HG02763 (cell line): Measurements from ENCODE around the gene HOXC5.
"Not testable (repeated sequence)": the region's sequence is repeated elsewhere in the genome, so short reads cannot be mapped to it uniquely, and the experiment has no call there.

Source experiments
- ATAC-seq: cut with Tn5 transposase; IDR thresholded peaks from one replicate; pipeline ENCODE4 v1.9.1; 2021; ENCODE audit warnings: mild to moderate bottlenecking, moderate library complexity; ENCODE audit not compliant: unreplicated experiment

Gene HOXC5

DNA sequence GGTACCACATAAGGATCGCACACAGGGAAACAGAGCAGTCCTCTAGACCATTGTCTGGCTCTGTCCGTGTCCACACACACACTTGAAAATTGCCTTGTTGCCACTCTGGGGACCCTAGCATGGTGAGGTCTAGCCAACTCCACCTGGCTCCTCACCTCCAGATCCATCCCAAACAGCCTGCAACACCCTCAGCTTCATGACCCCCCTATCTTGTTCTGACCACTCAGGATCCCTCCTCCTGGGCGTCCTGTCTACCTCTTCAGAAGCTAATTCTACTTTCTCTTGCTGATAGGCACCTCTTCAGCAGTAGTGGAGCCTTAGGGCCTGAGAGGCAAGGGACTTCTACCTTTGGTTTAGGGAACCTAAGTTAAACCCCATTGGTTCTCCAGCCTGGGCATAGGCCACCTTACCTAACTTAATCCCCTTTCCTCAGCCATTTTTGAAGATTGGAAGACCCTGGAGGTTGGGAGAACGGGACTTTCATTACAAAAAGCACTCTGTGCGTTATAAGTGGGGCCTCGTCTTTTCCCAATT, 697 bp upstream of the HOXC5 start:
- no peak for ATAC-seq

- ATAC-seq = no peak
Measured at GRCh38 chr12:54033106-54033979, 493 bp downstream of the HOXC5 start.

GRCh38 chr12:54033980-54034784, 1.3 kb downstream of the HOXC5 start:
- no peak for ATAC-seq

GRCh38 chr12:54034785-54035310, 2.0 kb downstream of the HOXC5 start:
- no peak for ATAC-seq

DNA sequence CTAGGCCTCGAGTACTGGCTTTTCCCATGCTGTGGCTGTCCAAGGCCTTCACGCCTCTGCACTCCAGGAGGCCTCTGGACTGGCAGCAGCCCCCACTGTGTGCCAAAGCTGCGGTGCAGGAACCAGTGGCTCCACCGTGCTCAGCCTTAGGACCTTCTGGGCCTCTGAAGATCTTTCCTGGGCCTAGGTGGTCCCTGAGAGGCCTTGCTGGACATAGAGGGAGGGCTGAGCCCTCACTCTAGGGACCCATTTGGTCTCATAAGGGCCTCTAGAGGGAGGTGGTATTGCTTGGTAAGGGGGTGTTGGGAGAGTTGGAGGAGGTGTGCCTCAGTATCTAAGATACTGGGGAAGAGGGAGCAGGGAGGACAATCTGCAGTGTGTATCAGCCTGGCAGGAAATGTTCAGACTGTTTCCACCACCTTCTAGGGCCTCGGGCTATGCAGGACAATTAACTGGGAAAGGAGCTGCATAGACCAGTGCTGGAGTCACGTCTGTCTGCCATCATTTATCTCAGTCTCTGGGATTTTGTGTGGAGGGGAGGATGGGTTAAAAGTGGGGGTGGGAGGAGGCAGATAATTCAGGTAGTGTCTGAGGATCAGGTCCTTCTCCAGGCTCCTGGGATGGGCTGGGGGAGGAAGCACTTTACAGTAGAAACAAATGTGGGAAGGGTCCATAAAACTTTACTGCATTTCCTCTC, 2.9 kb downstream of the HOXC5 start:
- ATAC-seq = no peak

- no peak for ATAC-seq
Measured at GRCh38 chr12:54036620-54037359, 3.9 kb downstream of the HOXC5 start.

GRCh38 chr12:54037360-54038283, 4.8 kb downstream of the HOXC5 start:
- no peak for ATAC-seq

- ATAC-seq = no peak
Measured at GRCh38 chr12:54038284-54038870, 5.5 kb downstream of the HOXC5 start.

- ATAC-seq = no peak
Measured at GRCh38 chr12:54038871-54039414, 6.1 kb downstream of the HOXC5 start.

- ATAC-seq = no peak
Measured at GRCh38 chr12:54039417-54040147, 6.7 kb downstream of the HOXC5 start.

GRCh38 chr12:54040148-54040494, 7.3 kb downstream of the HOXC5 start:
- no peak for ATAC-seq

DNA sequence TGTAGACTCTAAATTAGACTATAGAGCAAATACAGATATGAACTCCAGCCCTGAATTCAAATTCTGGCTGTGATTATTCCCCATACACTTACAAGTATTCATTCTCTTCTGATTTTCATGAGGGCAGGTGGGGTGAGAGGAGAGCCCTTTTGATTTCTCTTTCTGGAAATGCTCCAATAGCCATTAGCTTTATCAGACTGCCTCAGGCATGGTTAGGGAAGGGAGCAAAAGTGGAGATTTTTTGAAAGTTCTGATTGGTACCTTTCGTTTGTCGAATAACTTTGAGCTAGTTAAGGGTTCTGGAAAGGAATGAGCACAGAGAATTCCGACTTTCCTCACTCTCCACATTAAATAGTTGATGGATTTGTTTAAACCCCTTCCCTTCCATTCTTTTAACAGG, 7.8 kb downstream of the HOXC5 start:
- no peak for ATAC-seq

DNA sequence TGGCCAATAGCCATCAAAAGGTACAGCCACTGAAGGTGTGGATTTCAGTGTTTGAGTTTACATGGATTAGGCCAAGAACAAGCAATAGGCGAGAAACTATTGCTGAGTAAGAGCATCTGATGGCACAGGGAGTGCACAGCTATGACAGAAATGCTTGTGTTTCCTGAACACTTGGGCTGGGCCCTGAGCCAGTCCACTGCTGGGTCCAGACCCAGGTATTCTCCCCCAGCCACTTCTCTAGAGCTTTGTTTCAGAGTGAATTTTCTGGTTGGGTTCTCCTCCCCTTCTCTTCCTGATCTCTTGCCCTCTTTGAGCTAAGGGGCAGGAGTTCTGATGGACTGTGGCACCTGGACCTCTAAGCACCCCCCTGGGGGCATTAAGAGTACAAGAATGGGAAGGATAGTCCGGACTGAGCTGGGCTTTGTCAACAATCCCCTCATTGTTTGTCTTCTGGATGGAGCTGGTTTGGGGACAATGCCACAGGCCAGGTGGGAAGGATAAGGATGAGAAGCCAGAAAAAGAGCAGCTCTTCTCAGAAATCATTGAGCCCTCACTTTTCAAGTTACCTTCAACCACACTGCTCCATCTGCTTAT, 8.3 kb downstream of the HOXC5 start:
- no peak for ATAC-seq

DNA sequence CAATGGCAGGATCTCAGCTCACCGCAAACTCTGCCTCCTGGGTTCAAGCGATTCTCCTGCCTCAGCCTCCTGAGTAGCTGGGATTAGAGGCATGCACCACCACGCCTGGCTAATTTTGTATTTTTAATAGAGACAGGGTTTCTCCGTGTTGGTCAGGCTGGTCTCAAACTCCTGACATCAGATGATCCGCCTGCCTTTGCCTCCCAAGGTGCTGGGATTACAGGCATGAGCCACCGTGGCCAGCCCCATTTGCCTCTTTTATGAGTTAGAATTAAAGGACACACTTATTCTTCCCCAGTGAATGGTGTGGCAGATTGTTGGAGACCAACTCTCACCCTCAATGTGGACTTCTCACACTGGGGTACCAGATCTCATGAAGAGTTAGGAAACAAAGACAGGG, 9.2 kb downstream of the HOXC5 start:
- not testable (repeated sequence) for ATAC-seq

DNA sequence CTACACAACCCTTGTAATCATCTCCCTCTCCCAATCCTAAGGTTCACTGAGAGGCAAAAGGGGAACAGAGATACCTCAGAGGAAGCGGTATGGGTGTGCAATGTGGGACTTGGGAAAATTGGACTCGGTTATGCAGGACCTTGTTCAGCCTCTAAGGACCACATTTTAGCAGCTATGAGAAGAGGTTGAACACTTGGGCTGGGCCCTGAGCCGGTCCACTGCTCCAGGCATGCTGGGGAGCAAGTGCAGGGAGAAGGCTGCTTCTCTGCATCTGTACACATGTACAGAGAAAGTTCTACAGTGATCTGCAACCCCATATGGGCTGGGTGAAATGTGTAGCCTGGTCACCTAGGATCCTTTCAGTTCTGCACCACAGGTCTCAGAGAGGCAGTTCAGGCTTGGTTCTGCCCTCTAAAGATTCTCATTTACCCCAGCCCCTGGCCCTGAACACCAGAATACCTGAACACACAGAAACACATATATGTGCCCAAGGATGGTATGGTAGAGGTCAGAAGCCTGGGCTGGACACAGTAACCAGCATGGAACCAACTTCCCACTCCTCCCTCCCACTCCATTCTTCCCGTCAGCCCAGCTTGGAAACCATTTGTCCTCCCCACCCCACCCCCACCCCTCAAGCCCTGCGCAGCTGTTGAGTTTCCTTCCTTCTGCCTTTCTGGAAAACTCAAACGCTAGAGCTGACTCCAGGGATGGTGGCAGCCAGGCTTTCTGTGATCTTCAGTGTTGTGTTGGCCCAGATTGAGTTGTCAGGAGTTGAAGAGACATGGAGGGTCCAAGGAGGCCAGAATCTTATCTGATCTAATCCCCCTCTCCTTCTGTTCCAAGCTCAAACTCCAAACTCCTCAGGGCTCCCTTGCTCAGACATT, 10.4 kb downstream of the HOXC5 start:
- ATAC-seq = no peak

DNA sequence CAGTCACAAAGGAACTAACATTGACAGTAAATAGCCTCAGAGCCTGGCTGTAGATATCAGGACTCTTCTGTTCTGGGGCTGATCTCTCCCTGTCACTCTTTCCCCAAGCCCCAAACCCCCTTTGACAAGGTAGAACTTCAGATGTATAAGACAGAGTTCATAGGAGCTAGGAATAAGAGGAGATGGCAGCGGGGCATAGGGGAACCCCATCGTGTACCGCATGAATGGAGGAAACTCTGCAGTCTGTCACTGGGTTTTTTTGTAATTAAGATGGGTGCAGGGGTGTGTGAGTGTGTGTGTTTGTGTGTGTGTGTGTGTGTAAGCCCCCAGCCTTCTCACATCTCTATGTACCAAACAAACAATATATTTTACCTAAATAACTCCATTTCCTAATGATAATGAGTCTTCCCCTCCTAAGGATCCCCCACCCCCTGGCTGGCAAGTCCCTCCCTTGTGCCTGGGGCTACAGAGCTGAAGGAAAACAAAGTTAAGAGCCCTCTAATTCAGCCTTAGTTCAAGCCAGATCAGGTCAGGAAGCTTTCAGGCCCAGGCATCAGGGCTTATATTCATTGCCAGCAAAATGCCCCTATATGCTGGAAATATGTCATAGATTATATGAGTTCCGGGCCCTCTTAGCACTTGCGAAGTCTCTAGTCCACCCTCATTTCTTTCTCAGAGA, 11.7 kb downstream of the HOXC5 start:
- no peak for ATAC-seq
